ENCODE results near the gene SORBS2. TPM values are rescaled to one million over a fixed set of nuclear protein-coding genes. Genes with fewer than 3 reads are reported as not detected.

The SORBS2 gene
- total and polyA plus RNA-seq, 2 of the 8 experiments (the other 6 are each of a cell fraction or from before 2014, with no cell fraction given), result 73.0 to 87.1 TPM

DNA sequence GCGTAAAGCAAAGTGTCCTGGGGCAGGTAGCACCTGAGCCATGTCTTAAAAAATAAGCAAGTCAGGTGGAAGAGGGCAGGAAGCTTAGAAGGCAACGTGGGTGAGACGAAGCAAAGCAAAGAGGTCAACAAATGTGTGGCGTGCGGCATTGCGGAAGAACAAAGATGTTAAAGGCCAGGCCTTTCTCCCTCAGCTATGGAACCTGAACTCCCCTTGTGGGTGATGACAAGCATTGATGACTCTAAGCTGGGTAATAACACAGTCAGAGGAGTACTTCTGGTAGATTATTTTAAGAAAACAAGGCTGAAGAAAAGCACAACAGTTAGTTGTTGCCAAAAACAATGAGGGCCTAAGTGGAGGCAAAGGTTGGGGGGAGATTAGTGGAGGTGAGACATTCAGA, 29.0 kb upstream of the SORBS2 start:
- Histone ChIP-seq H4K5ac (ENCODE audit: insufficient read length, low read depth, low read length) (no peak overlapping the region), H3K79me2 (ENCODE audit: control insufficient read depth in 1 of 2, insufficient read depth in 2 of 2, low read length in 2 of 2) (no peaks in the 10 kb centered on the region), H2AK5ac (ENCODE audit: low read depth, low read length) (peak overlapping the region; percentile 98), H2BK12ac (ENCODE audit: low read depth, low read length) (peak overlapping the region; percentile 100), H3K4ac (replicated peaks; ENCODE audit: insufficient read length, low read depth, low read length) (peak overlapping the region; percentile 82), H3K23me2 (ENCODE audit: low read depth, low read length) (0 out of 2 replicates have a peak, but pooled peaks cover 6% of the 10 kb centered on the region), H3K23ac (ENCODE audit: insufficient read length) (no peak overlapping the region), H2BK15ac (ENCODE audit: low read length) (no peak overlapping the region), H3K27ac (ENCODE audit: low read depth, low read length) (peak overlapping the region; percentile 0; the same call in 1 of the 2 replicates), H3K4me1 (replicated peaks in 1 of 4; ENCODE audit: control insufficient read depth in 3 of 4, insufficient read depth in 4 of 4, low read length in 3 of 4) (peaks cover 23 to 32% (median 27%) of the 10 kb centered on the region in 4 experiments), H2AFZ (ENCODE audit: low read length) (no peak overlapping the region), H3K9ac (replicated peaks in 1 of 4; ENCODE audit: extremely low read depth in 1 of 4, low read depth in 3 of 4, low read length in 3 of 4) (no peak overlapping the region), H3K14ac (ENCODE audit: insufficient read length) (no peak overlapping the region), H2BK20ac (ENCODE audit: low read length) (peak overlapping the region; percentile 99; the same call in 1 of the 2 replicates), H3K56ac (replicated peaks; ENCODE audit: insufficient read length, low read depth, low read length) (no peak overlapping the region), H3K4me2 (ENCODE audit: insufficient read depth in 1 of 2, low read depth in 2 of 2, low read length in 2 of 2) (no peak overlapping the region), H3K79me1 (ENCODE audit: low read depth, low read length) (no peaks in the 10 kb centered on the region), H3K36me3 (ENCODE audit: control insufficient read depth in 2 of 4, insufficient read depth in 4 of 4, low read length in 3 of 4) (no peaks in the 10 kb centered on the region; a peak in 1 of 8 replicates), H3K27me3 (replicated peaks in 1 of 4; ENCODE audit: control insufficient read depth in 3 of 4, extremely low read depth in 1 of 4, insufficient read depth in 3 of 4, low read length in 3 of 4) (no peaks in the 10 kb centered on the region), H2BK120ac (replicated peaks; ENCODE audit: low read depth, low read length) (peak overlapping the region; percentile 97), H4K91ac (replicated peaks; ENCODE audit: insufficient read length, low read length) (peak overlapping the region; percentile 98), H4K8ac (ENCODE audit: extremely low read depth, insufficient read depth, low read length) (no peak overlapping the region), H3K4me3 (ENCODE audit: extremely low read depth in 1 of 4, insufficient read depth in 2 of 4, low read depth in 3 of 4, low read length in 4 of 4) (no peak overlapping the region), H4K20me1 (replicated peaks in 1 of 2; ENCODE audit: control insufficient read depth in 1 of 2, insufficient read depth in 2 of 2, low read length in 2 of 2) (no peaks in the 10 kb centered on the region), H2BK5ac (ENCODE audit: low read depth, low read length) (peak overlapping the region; percentile 100), H3K9me3 (ENCODE audit: insufficient read depth in 2 of 2, low read depth in 1 of 2, low read length in 1 of 2) (peaks cover 3% of the 10 kb centered on the region in 2 experiments; a peak in 3 of 4 replicates), H3K18ac (ENCODE audit: extremely low read depth, low read length) (peak overlapping the region; percentile 86)
- FAIRE-seq (no peak), DNase-seq (ENCODE audit: low read depth in 1 of 2, low spot score in 2 of 2) (no peak)
- CTCF ChIA-PET (ENCODE audit: partially characterized antibody), result interaction anchor here (0.9 to 1.8 kb wide), 2 partner anchors 63 to 181 kb away, joined by 3 read pairs; no protein-coding TSS in a partner anchor
- POLR2A ChIA-PET (ENCODE audit: partially characterized antibody), result no interaction called here
- WGBS, 2 experiments (ENCODE audit: extremely low coverage in 1 of 2, insufficient coverage in 1 of 2, insufficient read length in 1 of 2, insufficient replicate concordance in 2 of 2, low coverage in 1 of 2, low lambda C conversion rate in 2 of 2, missing lambda C conversion rate in 1 of 2), result 75% methylated on average over 5 of the region's 6 CpGs; no CpG with 5 or more reads in 1 of the 2 experiments
- TF ChIP-seq POU5F1 (IDR thresholded peaks at IDR 0.05; ENCODE audit: low read depth, low read length), result no peak
- no peak for TF ChIP-seq ZNF274 (IDR thresholded peaks at IDR 0.05; ENCODE audit: borderline replicate concordance, extremely low read depth, low read length)
- no peak for TF ChIP-seq GTF2F1 (IDR thresholded peaks at IDR 0.05; ENCODE audit: borderline replicate concordance, low read depth, low read length)
- no peak for TF ChIP-seq MAFK (IDR thresholded peaks at IDR 0.05; ENCODE audit: low read depth, low read length)
- no peak for TF ChIP-seq KDM1A (IDR thresholded peaks at IDR 0.05; ENCODE audit: borderline replicate concordance, low read length)
- TF ChIP-seq CREB1 (IDR thresholded peaks at IDR 0.05), result no peak
- no peak for TF ChIP-seq EGR1 (IDR thresholded peaks at IDR 0.05; ENCODE audit: borderline replicate concordance, low read depth, low read length)
- no peak for TF ChIP-seq TAF7 (optimal IDR thresholded peaks at IDR 0.05; ENCODE audit: borderline replicate concordance, low read depth, low read length)
- TF ChIP-seq CHD1 (IDR thresholded peaks at IDR 0.05; ENCODE audit: low read depth, low read length), result no peak
- TF ChIP-seq SUZ12 (IDR thresholded peaks at IDR 0.05; ENCODE audit: low read length), result no peak
- no peak for TF ChIP-seq CBX5 (IDR thresholded peaks at IDR 0.05; ENCODE audit: low read depth, low read length)
- no peak for TF ChIP-seq CTCF (IDR thresholded peaks at IDR 0.05; ENCODE audit: control extremely low read depth in 1 of 3, insufficient read depth in 1 of 3, low read depth in 1 of 3, low read length in 3 of 3)
